Choroid plexus epithelial cell (primary cell): ENCODE measurements around the gene NFIX.

Experiments used
- DNase-seq: peaks from one replicate; pipeline ENCODE4 v3.0.0-alpha.2; 2010; ENCODE audit warnings: low read depth
- H3K4me3 ChIP-seq: 2 replicates; pipeline ENCODE4 v1.5.1; 2011; ENCODE audit warnings: low read depth, mild to moderate bottlenecking, control low read depth, low read length, moderate library complexity
- CTCF ChIP-seq: conservative IDR thresholded peaks from 2 replicates; pipeline ENCODE4 v1.5.1; 2011; ENCODE audit warnings: low read depth, mild to moderate bottlenecking, control low read depth, inconsistent platforms, low read length, moderate library complexity

The NFIX gene

GRCh38 chr19:12991296-12991695 lies 4.0 kb upstream of the NFIX start:
- no peak overlapping the region for H3K4me3 ChIP-seq
- TF ChIP-seq CTCF = no peak
- no peak for DNase-seq

GRCh38 chr19:12992729-12993128 lies 2.5 kb upstream of the NFIX start:
- no peak for TF ChIP-seq CTCF
- DNase-seq = no peak
- H3K4me3 ChIP-seq = no peak overlapping the region

- H3K4me3 ChIP-seq = no peak overlapping the region
- no peak for DNase-seq
- no peak for TF ChIP-seq CTCF
These were observed 1.7 kb upstream of the NFIX start for GRCh38 chr19:12993562-12993961.

GRCh38 chr19:12995596-12996405 lies 526 bp downstream of the NFIX start:
- no peak for TF ChIP-seq CTCF
- DNase-seq = peak; percentile 38

GRCh38 chr19:12996406-12997094 lies 1.3 kb downstream of the NFIX start:
- TF ChIP-seq CTCF = no peak
- no peak for DNase-seq
- peak overlapping the region; percentile 76 for H3K4me3 ChIP-seq

More at GRCh38 chr19:12995596-12996405, 526 bp downstream of the NFIX start:
- peak overlapping the region; percentile 76 for H3K4me3 ChIP-seq

- no peak for DNase-seq
- peak overlapping the region; percentile 76 for H3K4me3 ChIP-seq
- no peak for TF ChIP-seq CTCF
These were observed 2.1 kb downstream of the NFIX start for GRCh38 chr19:12997179-12997966.
